Upper lobe of left lung (tissue), 4 donors: ENCODE results near the gene STK39.
"Not testable (repeated sequence)": the region's sequence is repeated elsewhere in the genome, so short reads cannot be mapped to it uniquely, and the experiment has no call there.

Experiments
- CTCF ChIP-seq, 6 experiments: fragments of 450-650 bp in 4 of 6; fragments of 200-600 bp in 2 of 6; sonication (generic) in 2 of 6; IDR thresholded peaks; one replicate each; pipeline ENCODE4 v1.5.1; 2016 to 2019; ENCODE audit warnings: antibody characterized with exemption in 6 of 6
- POLR2A ChIP-seq, 4 donors: fragments of 450-650 bp; IDR thresholded peaks; one replicate each; pipeline ENCODE4 v1.5.1; 2016 to 2017; ENCODE audit warnings: antibody characterized with exemption in 4 of 4, mild to moderate bottlenecking in 2 of 4
- POLR2AphosphoS5 ChIP-seq, 2 donors: sonication (generic); formaldehyde crosslinking; IDR thresholded peaks; one replicate each; pipeline ENCODE4 v1.5.1; 2017; ENCODE audit warnings: antibody characterized with exemption in 2 of 2

GRCh38 chr2:168122210-168122609, 125.2 kb downstream of the STK39 start:
- not testable (repeated sequence) for TF ChIP-seq CTCF, POLR2A, POLR2AphosphoS5 (IDR thresholded peaks at IDR 0.05)
